OCI-LY7 (cell line): Measurements from ENCODE around the gene KRT75.

Experiments
- CTCF ChIP-seq: fragments of 200-600 bp; sonication (generic); conservative IDR thresholded peaks from 2 replicates; pipeline ENCODE4 v1.5.1; 2014; ENCODE audit warnings: mild to moderate bottlenecking, antibody characterized with exemption, low read length, moderate library complexity, mixed read lengths
- EZH2phosphoT487 ChIP-seq: fragments of 200-600 bp; sonication (generic); IDR thresholded peaks from 2 replicates; pipeline ENCODE4 v1.6.1; 2018; ENCODE audit warnings: low read depth, borderline replicate concordance, mild to moderate bottlenecking, mixed run types, antibody characterized with exemption, low read length, moderate library complexity, mixed read lengths

DNA sequence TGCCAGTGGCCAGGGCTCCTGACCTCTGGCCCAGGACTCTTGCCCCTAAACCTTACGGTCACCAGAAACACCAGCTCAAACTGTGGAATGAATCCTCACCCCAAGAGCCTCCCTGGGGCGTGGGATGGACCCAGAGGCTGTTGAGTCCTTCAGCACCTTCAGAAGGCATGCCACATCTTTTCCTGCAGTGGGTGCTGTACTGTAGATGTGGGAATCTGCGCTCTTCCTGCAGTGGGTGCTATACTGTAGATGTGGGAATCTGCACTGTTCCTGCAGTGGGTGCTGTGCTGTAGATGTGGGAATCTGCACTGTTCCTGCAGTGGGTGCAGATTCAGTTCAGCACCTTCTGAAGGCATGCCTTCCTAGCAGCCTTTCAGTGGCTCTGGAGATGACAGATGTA is 29.2 kb downstream of the KRT75 start:
- TF ChIP-seq EZH2phosphoT487, result no peak
- TF ChIP-seq CTCF, result no peak
